Putamen (tissue), 1 donor: Measurements from ENCODE around the gene ZFAND3.
"Not testable (repeated sequence)": the region's sequence is repeated elsewhere in the genome, so short reads cannot be mapped to it uniquely, and the experiment has no call there.

Experiments used
- DNase-seq: peaks from one replicate; pipeline ENCODE4 v3.0.0-alpha.2; 2016; ENCODE audit warnings: low spot score

Gene ZFAND3

DNA sequence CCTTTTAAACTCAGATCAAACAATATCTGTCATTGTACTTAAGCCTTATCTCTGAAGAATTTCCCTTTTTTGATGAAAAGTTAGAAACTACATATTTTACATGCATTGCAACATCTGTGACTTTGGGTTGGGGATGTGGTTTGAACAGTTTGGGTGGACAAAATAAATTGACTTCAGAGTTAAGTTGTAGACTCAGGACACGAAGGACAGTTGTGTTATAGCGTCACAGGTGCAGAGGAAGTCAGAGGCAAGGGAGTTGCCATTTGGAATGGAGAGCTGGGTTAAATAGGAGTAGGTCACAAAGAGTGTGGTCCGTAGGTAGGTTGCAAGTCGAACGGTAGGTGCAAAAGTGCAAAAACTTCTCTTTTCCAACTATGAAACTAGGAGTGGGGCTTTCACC lies 46.0 kb downstream of the ZFAND3 start:
- no peak for DNase-seq

DNA sequence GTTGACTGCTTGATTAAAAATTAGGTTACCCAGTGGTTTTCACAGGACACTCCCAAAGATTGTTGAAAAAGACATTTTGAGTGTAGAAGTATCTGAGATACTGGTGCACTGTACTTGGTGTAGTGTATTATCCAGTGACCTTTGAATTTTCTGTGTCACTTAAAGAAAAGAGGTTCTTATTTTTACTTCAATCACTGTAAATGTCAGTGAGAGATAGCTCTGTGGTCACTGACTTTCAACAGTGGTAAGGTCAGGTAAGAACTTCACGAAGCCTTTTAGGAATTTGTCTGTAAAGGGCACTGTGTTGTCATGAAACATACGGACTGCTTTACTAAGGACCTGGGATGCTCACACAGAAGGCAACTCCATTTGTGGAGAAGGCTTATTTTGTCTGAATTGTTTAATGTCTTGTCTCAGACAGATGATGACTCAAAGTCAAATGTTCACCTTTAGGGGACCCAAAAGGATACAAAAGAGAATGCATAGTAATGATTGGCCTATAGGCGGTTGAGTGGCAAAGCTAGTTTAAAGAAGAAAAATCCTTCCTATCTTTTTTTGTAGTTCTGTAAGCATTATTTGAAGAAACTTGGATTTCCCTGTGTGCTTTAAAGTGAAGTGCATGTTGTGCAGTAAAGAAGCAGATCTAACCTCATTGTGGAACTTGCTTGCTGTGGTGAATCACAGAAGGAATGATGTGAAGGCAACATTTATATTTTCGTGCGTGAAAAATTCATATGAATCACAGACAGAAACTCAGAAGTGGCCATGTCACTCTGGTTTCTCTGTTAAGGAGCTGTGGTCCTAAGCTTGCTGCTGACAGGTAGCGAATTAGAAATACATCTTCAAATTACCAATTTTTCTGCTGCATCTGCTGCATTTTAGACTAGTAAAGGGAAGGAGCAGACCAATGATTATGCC lies 47.3 kb downstream of the ZFAND3 start:
- no peak for DNase-seq

DNA sequence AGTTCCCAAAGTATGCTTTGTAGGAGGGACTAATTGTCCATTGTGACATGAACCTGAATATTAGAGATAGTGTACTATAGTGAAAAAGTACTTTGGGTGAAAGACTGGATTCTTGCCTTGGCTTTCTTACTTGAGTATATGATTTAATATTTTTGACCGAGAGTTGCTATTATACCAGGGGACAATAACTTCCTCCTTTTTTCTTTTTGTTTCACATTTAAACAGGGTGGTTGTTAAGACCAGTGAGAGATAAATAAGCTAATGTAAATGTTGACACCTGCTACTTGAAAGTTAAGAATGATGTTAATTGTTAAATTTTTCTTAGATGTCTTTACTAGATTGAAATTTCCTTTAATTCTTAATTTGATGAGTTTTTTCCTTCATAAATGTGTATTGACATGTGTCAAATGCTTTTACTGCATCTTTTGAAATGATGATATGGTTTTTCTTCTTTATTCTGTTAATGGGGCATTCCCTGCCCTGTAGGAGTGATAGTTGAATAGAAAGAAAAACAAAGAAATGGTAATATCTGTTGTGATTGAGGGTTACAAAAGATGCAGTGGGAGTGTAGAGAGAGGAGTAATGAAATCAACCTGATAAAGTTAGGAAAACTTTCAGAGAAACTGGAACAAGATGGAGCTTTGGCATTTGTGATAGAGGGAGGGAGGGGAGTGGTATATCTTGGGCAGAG lies 48.4 kb downstream of the ZFAND3 start:
- no peak for DNase-seq

DNA sequence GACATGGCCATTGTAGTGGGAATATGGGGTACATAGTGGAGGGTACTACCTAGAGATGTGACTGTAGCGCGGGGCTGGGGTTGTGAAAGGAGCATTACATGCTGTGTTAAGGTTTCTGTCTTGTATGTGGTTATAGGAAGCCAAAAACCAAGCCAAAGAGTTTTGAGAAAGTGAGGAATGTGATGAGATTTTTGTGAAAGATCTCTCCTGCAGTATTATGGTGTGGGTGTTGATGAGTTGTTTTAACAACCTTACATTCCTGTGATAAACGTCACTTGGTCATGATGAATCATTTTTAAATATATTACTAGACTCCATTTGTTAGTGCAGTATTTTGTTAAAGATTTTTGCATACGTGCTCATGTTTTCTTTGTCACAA lies 48.9 kb downstream of the ZFAND3 start:
- DNase-seq, result peak; percentile 30

DNA sequence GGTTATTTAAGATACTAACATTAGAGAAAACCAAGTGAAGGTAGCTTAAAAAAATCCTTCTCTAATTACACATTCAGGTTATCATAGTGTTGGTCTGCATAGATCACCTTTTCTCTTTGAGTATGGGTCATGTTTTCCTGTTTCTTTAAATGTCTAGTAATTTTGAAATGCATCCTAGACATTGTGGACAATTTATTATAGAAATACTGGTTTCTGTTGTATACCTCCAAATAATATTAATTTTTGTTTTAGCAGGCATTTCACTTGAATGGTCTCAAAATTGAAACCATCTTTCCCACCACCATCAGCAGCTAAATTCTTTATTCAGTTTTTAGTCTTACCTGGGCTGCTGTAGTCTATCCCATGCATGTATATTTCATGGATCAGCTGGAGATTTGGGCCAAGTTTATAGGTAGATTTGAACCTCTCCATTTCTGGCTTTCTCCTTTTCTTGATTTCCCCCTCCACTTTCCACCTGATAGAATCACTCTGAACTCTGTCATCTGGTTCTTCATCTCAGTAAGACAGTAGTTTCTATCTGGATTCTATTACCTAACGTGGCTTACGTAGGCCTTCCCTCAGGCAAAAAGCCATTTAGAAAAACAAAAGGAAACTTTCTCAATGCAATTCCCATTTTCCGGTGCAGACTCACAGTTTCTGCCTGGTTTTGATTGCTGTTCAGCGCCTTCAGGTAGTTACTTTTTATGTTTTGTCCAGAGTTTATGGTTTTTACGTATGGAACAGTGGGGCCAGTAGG lies 52.3 kb downstream of the ZFAND3 start:
- DNase-seq, result no peak

DNA sequence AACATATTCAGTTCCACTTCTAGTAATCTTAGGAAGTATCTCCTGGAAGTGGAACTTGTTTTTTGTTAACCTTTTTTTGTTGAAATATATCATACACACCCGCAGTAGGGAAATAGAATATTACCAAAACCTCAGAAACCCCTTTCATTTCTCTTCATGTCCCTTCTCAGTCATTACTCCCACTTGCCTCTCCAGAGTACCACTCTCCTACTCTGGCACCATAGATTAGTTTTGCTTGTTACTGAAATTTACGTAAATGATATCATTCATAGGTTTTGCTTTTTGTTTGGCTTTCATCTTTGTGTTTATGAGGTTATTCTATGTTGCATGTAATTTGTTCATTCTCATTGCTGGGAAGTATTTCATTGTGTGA lies 52.8 kb downstream of the ZFAND3 start:
- DNase-seq, result no peak

DNA sequence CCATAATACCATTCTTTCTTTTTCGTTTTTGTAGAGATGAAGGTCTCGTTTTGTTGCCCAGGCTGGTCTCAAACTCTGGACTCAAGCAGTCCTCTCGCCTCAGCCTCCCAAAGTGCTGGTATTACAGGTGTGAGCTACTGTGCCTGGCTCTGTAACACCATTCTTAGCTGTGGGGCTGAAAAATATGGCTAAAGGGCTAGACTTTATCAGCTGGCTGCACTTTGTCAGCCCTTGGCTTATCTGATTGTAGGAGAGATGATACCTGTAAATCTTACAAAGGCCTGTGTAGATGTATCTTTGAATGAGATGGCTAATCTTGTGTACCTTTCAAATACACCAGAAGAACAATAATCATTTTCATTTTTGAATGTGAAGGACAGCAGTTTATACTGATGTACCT lies 55.2 kb downstream of the ZFAND3 start:
- no peak for DNase-seq

DNA sequence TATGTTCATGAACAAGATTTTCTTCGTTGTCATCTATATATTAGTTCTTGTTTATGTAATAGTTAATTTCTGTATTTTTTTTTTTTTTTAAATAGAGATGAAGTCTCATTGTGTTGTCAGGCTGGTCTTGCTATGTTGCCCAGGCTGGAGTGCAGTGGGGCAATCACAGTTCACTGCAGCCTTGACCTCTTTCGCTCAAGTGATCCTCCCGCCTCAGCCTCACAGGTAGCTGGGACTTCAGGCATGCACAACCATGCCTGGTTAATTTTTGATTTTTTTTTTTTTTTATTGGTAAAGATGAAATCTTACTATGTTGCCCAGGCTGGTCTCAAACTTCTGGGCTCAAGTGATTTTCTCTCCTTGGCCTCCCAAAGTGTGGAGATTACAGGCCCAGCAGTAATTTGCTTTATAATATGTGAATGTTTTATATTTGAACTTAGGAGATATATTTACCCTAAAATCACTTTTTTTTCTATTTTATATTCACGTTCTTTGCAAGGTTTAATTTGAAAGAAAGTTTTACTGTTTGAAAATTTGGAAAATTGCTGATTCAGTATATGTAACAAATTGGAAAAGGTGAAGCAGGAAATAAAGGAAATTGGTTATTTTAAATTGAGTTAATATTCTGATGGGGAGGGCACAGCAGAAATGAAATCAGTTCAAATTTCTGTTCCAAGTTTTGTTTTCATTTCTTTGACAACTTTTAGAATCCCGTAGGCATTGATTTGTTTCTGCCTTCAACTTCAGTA lies 56.2 kb downstream of the ZFAND3 start:
- DNase-seq, result no peak

DNA sequence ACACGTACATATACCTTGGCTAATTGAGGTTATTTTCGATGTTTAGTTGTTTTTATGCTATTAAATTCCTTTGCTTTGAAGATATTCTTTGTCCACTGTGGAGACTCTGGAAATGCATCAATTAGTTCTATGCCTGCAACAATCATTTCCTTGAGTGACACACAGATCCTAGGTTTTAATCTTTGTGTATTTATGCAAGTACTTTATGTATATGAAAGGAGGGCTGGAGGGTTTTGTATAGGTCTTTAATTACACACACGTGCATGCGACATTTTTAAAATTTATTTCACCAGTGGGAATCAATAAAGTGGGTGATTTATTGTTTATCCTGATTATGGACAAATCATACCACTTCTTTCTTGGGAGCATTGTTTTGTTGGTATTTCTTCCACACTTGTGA lies 57.3 kb downstream of the ZFAND3 start:
- no peak for DNase-seq

DNA sequence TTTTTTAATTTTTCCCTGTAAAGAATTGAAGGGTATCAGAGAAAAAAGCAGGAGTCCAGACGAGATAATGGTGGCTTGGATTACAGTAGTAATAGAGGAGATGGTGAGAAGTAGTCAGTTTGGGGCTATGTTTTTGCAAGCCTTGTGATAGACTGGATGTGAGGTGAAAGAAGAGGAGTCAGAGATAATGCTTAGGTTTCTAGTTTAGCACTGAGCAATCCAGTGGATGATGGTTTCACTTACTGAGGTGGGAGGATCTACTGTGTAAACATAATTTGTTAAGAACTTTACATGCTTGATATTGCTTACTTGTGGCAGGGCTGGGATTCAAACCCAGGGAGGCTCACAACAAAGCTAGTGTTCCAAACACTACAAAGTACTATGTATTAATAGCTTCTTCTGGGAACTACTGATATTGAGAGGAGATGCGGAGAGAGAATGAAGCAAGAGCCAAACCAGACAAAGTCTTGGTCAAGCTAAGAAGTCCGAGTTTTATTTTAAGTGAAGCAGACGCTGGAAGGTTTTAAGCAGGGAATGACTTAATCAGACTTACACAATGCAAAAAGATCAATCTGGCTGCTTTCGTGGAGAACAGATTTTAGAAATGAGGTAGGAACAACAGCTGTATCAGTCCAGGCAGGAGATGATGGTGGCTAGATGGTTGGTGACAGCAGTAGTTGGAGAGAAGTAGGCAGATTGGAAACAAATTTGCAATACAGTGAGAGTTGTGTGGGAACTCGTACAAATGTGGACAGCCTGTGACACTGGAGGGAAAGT lies 58.0 kb downstream of the ZFAND3 start:
- DNase-seq, result no peak

DNA sequence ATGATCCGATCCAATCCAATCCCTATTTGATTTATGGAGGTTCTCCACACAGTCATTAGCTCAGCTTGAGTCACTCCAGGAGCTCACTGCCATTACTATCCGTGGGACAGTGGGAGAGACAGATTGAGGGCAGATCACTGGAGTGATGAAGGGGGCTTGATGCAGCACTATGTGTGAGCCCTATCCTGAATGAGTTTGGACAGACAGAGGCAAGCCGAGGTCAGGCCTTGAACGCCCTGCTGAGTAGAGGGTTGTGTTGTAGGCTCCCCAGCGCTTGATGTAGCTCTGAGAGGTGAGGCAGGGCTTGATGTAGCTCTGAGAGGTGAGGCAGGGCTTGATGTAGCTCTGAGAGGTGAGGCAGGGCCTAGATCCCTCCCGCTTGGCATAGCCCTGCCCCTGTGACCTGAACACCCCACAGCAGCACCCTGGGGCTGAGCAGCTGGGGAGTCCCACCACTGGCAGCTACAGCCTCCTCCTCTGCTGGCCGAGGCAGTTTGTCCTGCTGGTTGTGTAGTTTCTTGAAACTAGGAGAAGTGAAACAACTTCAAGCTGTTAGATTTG lies 58.7 kb downstream of the ZFAND3 start:
- DNase-seq, result no peak

DNA sequence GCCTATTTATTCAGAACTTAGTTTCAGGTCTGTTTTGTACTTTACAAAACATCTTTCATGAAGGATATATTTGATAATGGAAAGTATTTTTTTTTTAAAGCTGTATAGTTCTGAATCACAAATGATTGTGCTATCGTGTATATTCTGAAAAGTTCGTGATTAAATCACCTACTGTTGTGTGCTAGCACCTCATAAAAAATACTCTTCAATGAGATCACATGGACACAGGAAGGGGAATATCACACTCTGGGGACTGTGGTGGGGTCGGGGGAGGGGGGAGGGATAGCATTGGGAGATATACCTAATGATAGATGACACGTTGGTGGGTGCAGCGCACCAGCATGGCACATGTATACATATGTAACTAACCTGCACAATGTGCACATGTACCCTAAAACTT lies 61.1 kb downstream of the ZFAND3 start:
- not testable (repeated sequence) for DNase-seq

DNA sequence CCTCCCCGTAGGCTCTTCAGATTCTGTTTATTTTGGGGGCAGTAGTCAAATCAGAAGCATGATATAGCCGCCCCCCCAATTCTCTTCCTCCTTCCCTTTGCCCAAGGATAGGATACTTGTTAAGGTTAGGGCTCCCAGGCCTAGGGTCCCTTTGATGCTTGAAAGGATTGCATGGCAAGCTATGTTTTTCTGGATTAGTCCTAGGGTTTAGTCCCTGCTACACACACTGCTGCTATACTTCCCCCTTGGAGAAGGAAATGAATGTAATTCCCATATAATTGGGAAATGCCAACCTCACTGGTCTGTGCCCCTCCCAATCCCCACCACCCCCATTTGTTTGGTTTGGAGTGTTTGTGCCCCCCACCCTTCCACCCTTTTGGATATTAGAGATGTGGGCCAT lies 62.8 kb downstream of the ZFAND3 start:
- DNase-seq, result no peak

DNA sequence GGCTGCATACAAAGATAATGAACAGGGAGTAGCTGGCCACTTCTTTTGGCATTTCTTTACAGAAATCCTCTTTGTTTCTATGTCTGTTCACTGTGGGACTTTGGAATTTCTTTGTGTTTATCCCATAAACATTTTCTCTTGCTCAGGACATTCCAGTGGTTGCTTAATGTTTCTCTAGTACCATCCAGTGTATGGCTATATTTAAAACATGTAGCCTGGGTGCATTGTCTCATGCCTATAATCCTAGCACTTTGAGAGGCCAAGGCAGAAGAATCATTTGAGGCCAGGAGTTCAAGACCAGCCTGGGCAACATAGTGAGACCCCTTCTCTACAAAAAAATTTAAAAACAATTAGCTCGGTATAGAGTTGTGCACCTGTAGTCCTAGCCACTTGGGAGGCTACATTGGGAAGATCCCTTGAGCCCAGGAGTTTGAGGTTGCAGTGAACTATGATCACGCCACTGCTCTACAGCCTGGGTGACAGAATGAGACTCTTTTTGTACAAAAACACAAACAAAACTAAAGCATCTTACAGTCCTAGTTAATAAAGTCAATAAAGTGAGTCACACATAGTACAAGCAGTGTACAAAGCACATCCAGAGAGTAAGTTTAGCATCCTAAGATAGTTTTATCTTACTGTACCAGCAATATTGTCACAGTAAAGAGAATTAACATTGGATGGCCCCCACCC lies 63.3 kb downstream of the ZFAND3 start:
- no peak for DNase-seq

DNA sequence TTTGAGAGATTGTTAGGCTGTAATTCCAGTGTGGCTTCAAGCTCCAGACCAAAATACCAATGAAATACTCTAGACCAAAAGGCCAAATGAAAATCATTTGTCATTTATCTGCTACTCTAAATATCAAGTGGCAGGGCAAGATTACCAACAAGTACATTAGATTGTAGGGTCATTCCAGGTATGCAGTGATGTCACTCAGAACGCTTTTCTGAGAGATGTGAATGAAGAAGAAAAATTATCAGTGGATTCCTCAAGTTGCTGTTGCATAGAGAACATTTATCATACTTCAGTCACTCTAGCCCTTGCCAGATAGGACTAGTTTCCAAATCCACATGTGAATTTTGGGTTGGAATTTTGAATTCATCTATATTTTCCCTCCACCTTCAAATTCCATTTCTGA lies 65.0 kb downstream of the ZFAND3 start:
- no peak for DNase-seq

DNA sequence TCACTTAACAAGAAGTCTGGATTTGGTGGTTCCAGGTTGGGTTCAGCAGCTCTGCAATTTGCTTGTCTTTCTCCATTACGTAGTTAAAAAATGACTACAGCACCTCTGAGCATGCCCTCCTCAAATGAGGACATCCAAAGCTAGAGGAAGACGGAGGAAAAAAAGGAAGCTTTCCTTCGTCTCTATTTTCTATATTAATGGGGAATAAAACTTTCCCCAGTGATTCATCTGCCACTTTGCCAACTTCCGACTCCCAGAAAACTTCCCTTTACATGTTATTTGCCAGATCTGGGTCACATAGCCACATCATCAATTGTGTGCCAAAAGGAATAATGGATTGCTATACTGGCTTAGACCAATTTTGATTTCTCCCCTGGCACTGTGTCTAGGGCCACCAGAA lies 69.5 kb downstream of the ZFAND3 start:
- no peak for DNase-seq

DNA sequence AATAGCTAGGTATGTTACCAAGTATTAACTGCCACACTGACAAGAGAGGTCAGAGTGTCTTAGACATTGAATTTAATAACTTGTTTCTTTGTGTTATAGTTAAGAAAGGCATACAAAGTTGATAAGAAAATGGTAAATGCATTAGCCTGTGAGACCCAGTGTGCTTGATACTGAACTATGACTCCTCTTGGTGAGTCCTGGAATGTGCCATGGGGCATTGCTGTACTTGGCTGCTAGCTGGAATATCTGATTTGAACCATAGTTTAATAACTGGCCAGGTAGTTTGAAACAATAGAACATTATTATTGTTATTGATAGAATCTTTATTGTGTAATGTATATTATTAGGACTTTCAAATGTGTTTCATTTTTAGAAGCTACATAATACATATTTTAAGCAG lies 70.0 kb downstream of the ZFAND3 start:
- no peak for DNase-seq

DNA sequence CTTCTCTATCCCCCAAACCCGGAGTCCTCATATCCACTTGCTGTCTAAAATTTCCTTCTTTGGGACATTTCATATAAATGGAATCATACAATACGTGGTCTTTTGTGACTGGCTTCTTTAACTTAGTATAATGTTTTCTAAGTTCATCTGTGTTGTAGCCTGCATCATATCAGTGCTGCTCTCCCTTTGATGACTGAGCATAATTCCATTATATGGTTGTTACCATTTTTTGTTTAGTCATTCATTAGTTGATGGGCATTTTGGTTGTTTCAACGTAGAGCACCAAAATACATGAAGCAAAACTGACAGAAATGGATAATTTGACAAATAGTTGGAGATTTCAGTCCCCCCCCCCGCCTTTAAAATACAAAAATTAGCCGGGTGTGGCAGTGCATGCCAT lies 71.5 kb downstream of the ZFAND3 start:
- DNase-seq, result no peak

DNA sequence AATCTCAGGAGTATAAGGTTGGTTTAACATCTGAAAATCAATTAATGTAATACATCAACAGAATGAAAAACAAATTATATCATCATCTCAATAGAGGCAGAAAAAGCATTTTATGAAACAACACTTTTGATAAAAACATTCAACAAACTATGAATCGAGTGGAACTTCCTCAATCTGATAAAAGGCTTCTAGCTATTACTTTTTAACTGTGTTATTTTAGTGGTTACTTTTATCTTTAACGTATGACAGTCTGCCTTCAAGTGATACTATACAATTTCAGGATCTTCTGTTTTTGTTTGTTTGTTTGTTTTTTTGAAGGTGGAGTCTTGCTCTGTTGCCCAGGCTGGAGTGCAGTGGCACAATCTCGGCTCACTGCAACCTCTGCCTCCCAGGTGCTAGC lies 73.7 kb downstream of the ZFAND3 start:
- no peak for DNase-seq

DNA sequence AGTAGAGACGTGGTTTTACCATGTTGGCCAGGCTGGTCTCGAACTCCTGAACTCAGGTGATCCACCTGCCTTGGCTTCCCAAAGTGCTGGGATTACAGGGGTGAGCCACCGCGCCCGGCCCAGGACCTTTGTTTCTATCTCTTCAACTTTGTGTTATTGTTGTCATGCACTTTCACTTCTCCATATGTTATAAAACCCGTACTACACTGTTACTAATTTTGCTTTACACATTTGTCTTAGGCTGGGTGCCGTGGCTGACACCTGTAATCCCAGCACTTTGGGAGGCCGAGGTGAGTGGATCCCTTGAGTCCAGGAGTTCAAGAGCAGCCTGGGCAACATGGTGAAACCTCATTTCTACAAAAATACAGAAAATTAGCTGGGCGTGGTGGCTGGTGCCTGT lies 74.2 kb downstream of the ZFAND3 start:
- DNase-seq, result not testable (repeated sequence)
